ENCODE data around the gene ATP8A2. TPM values are rescaled to one million over a fixed set of nuclear protein-coding genes. Genes with fewer than 3 reads are reported as not detected.
A peak's percentile ranks its signal among the peaks of the same experiment; 100 is the strongest.

ATP8A2 gene
- total and polyA plus RNA-seq, 9 of the 15 experiments (the other 6 are each of a cell fraction or from before 2014, with no cell fraction given), result under 0.01 to 0.33 (median 0.06) TPM; not detected in 4

DNA sequence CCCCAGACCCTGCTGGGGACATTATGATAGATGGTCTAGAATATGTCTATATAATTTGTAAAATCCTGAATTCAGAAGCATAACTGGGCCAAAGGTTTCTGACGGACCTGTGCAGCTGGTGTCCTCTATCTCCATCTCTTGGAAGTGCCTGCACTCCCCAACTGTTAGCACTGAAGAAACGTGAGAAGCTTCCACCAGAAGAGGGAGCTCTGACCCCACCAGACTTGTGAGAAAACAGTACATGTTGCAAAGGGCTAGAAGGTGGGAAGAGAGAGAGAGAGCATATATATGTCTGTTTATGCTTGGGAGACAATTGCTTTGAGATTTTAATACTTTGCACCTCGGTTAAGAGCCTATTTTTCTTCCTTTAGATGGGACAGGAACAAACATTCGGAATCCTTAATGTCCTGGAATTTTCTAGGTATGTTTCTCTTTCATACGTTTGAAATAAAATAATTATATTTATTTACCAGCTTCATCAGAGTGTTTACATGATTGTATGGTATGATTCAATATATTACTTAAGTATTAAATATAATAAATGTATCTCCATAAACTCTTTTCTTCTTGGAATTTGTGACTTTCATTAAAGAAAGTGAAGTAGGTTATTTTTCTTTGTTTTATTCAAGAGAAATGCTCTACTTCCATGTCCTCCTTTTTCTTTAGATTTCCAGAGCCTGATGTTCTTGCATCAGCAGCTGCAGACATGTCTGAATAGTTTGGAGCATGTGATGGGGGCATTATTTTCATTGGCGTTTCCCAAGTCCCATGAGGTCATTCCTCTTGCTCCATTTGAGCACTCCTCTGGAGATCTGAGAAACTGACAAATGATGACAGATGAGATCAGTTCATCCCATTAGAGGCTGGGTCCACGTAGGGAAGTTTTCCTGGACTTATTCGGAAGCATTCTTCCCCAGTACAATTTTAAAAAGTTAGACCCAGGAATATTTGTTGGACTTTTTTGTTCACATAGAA lies 202.9 kb downstream of the ATP8A2 start (continued):
- TF ChIP-seq MTA2 (IDR thresholded peaks at IDR 0.05; ENCODE audit: low read depth) (no peak), STAG1 (CRISPR knock-in tag; IDR thresholded peaks at IDR 0.05; ENCODE audit: borderline replicate concordance) (peak; percentile 63; the same call in 1 of the 2 replicates), SMAD3 (CRISPR knock-in tag; conservative IDR thresholded peaks at IDR 0.05) (no peak), SAFB2 (IDR thresholded peaks at IDR 0.05; ENCODE audit: borderline replicate concordance, low read depth, low read length, severe bottlenecking) (no peak), RAD21 (CRISPR knock-in tag; conservative IDR thresholded peaks at IDR 0.05 in 1 of 2, IDR thresholded peaks at IDR 0.05 in 1 of 2) (peak; percentile 66 to 84), BHLHE40 (IDR thresholded peaks at IDR 0.05; ENCODE audit: low read length) (peak; percentile 42; the same call in 1 of the 2 replicates), MAZ (CRISPR knock-in tag; conservative IDR thresholded peaks at IDR 0.05 in 1 of 2, IDR thresholded peaks at IDR 0.05 in 1 of 2) (no peak)
- TF ChIP-seq, protein P1, sequence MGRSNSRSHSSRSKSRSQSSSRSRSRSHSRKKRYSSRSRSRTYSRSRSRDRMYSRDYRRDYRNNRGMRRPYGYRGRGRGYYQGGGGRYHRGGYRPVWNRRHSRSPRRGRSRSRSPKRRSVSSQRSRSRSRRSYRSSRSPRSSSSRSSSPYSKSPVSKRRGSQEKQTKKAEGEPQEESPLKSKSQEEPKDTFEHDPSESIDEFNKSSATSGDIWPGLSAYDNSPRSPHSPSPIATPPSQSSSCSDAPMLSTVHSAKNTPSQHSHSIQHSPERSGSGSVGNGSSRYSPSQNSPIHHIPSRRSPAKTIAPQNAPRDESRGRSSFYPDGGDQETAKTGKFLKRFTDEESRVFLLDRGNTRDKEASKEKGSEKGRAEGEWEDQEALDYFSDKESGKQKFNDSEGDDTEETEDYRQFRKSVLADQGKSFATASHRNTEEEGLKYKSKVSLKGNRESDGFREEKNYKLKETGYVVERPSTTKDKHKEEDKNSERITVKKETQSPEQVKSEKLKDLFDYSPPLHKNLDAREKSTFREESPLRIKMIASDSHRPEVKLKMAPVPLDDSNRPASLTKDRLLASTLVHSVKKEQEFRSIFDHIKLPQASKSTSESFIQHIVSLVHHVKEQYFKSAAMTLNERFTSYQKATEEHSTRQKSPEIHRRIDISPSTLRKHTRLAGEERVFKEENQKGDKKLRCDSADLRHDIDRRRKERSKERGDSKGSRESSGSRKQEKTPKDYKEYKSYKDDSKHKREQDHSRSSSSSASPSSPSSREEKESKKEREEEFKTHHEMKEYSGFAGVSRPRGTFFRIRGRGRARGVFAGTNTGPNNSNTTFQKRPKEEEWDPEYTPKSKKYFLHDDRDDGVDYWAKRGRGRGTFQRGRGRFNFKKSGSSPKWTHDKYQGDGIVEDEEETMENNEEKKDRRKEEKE (IDR thresholded peaks at IDR 0.05; ENCODE audit: borderline replicate concordance in 1 of 2, control insufficient read depth in 1 of 2, low read depth in 2 of 2, low read length in 1 of 2), result no peak

Measured in K562 (cell line).